ENCODE results near the gene CEACAM8.

DNA sequence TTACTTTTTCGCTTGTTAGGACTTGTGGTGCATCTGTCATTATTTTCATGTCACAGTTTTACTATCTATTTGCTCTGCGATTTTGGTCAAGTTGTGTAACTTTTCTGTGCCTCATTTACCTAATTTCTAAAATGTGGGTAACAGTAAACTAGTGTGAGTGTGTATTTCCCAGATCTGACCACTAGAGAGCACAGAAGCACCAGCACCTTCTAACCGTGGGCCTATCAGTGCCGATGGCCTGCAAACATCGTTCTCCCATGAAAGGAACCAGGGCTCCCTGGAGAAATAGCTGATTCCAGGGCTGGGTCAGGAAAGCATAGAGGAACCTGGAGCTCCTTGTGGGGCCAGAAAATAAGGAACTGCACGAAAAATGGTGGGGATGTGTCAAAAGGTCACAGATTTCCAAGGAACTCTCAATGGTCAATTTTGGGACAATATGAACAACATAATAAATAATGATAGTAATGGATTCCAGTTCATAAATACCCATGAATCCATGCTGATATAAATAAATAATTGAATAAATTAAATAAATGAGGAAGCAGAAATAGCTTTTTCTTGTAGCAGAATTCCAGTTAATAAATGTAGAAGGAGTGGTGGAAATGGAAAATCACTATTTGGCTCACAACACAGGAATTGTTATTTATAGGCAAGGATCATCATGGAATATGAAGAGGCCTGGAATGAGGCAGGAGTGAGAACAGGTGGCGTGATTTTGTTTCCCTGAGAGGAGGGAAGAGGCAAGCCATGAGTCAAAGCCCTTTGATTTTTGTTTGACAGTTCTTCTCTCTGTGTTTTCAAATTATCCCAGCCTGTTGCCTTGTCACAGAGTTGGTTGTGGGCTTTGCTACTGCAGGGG lies 31.1 kb downstream of the CEACAM8 start:
- TF ChIP-seq SREBF2 (IDR thresholded peaks at IDR 0.05) (no peak), ESRRA (IDR thresholded peaks at IDR 0.05; ENCODE audit: borderline replicate concordance, low read length) (no peak), MAZ (IDR thresholded peaks at IDR 0.05; ENCODE audit: borderline replicate concordance, low read depth, low read length) (no peak), POLR2A (IDR thresholded peaks at IDR 0.05; ENCODE audit: low read length) (no peak), ZFP36 (IDR thresholded peaks at IDR 0.05; ENCODE audit: borderline replicate concordance, partially characterized antibody) (no peak), RCOR1 (IDR thresholded peaks at IDR 0.05; ENCODE audit: low read depth, low read length) (no peak), EP300 (IDR thresholded peaks at IDR 0.05) (no peak), REST (IDR thresholded peaks at IDR 0.05) (no peak), CHD4 (IDR thresholded peaks at IDR 0.05; ENCODE audit: borderline replicate concordance) (no peak), PHF8 (IDR thresholded peaks at IDR 0.05; ENCODE audit: borderline replicate concordance, low read depth) (no peak)
- TF ChIP-seq, protein P1, sequence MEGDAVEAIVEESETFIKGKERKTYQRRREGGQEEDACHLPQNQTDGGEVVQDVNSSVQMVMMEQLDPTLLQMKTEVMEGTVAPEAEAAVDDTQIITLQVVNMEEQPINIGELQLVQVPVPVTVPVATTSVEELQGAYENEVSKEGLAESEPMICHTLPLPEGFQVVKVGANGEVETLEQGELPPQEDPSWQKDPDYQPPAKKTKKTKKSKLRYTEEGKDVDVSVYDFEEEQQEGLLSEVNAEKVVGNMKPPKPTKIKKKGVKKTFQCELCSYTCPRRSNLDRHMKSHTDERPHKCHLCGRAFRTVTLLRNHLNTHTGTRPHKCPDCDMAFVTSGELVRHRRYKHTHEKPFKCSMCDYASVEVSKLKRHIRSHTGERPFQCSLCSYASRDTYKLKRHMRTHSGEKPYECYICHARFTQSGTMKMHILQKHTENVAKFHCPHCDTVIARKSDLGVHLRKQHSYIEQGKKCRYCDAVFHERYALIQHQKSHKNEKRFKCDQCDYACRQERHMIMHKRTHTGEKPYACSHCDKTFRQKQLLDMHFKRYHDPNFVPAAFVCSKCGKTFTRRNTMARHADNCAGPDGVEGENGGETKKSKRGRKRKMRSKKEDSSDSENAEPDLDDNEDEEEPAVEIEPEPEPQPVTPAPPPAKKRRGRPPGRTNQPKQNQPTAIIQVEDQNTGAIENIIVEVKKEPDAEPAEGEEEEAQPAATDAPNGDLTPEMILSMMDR (IDR thresholded peaks at IDR 0.05): peak; percentile 81
- TF ChIP-seq, protein P2, sequence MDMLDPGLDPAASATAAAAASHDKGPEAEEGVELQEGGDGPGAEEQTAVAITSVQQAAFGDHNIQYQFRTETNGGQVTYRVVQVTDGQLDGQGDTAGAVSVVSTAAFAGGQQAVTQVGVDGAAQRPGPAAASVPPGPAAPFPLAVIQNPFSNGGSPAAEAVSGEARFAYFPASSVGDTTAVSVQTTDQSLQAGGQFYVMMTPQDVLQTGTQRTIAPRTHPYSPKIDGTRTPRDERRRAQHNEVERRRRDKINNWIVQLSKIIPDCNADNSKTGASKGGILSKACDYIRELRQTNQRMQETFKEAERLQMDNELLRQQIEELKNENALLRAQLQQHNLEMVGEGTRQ (IDR thresholded peaks at IDR 0.05): no peak
- TF ChIP-seq, protein P3, sequence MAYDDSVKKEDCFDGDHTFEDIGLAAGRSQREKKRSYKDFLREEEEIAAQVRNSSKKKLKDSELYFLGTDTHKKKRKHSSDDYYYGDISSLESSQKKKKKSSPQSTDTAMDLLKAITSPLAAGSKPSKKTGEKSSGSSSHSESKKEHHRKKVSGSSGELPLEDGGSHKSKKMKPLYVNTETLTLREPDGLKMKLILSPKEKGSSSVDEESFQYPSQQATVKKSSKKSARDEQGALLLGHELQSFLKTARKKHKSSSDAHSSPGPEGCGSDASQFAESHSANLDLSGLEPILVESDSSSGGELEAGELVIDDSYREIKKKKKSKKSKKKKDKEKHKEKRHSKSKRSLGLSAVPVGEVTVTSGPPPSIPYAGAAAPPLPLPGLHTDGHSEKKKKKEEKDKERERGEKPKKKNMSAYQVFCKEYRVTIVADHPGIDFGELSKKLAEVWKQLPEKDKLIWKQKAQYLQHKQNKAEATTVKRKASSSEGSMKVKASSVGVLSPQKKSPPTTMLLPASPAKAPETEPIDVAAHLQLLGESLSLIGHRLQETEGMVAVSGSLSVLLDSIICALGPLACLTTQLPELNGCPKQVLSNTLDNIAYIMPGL (CRISPR knock-in tag; IDR thresholded peaks at IDR 0.05; ENCODE audit: borderline replicate concordance): no peak
- TF ChIP-seq, protein P4, sequence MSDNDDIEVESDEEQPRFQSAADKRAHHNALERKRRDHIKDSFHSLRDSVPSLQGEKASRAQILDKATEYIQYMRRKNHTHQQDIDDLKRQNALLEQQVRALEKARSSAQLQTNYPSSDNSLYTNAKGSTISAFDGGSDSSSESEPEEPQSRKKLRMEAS (IDR thresholded peaks at IDR 0.05): no peak

Data from A549 (cell line).